ENCODE data around the gene P2RY6. TPM values are rescaled to one million over a fixed set of nuclear protein-coding genes. Genes with fewer than 3 reads are reported as not detected.

Gene P2RY6
- total and polyA plus RNA-seq, 2 of the 8 experiments (the other 6 are each of a cell fraction or from before 2014, with no cell fraction given) = 0.15 TPM; not detected in 1

DNA sequence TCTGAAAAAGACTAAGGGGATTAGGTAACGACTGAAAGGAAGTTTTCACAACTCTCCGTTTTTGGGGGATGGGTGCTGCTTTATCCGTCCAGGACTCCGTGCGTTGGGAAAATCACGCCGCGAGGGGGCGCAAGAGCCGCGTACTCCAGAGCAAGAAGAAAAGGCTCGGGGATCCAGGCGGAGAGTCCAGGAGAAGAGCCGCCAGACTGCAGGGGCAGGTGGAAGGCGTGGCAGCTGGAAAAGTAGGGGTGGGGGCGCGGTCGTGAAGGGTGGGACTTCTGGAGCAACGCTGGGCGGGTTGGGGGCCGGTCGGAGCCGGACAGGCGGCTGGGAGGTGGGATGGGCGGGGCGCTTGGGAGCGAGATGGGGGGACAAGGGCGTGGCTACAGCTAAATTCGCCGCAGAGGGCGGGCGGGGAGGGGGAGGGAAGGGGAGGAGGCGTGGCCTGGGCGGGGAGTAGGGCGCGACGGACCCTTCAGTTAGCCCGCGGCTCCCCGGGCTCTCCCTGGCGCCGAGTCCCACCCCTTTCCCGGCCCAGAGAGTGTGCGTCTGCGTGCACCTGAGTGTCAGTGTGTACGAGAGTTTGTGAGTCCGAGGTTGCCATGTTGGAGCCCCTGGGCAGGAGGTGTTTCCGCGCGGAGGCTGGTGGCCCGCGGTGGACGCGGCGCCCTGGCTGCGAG is 35.3 kb downstream of the P2RY6 start (continued):
- no peak for TF ChIP-seq ZNF274 (IDR thresholded peaks at IDR 0.05; ENCODE audit: borderline replicate concordance, extremely low read depth, low read length)
- TF ChIP-seq CHD2 (IDR thresholded peaks at IDR 0.05; ENCODE audit: low read length) = 0 out of 2 replicates have a peak, but pooled peaks have one; percentile 39

Data from H1 (cell line).